ENCODE results near the gene HSPB1. TPM values are rescaled to one million over a fixed set of nuclear protein-coding genes. Genes with fewer than 3 reads are reported as not detected.

Gene HSPB1
- total and polyA plus RNA-seq, 4 donors = 89.6 to 529 (median 356) TPM

DNA sequence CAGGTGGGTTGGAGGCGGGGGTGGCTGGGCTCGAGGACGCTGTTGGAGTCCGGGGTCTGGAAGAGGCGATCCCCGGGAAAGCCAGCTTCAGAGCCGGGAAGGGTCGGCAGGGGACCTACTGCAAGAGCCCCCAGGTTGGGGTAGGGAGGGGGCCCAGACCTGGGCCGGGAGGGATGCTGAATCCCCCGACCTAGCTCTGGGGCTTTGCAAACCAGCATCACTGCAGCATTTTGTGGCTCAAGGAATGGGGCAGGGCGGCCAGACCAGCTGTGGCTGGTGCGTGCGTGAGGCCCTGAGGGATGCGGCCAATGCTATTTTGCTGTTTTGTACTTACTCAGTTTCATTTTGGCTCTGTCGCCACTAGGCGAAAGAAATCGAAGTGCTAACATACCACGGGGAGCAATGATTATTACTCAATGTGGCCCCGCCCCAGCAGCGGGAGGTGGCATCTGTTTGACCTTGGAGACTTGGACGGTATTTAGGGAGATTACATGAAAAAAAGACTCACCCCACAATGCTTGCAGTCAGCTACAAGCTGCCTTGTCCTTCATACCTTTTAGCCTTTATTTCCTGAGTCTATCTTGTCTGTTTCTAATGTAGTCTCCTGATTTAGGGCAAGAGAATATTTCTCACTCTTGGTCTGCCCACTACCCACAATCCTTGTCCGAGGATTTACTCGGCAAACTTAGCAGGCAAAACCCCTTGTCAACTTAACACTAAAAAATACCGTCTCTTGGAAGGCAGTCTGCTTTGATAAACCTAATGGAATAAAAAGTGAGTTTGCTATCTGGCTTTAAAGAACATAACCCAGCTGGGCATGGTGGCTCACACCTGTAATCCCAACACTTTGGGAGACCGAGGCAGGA lies 16.2 kb downstream of the HSPB1 start:
- 6% methylated on average over 25 of the region's 25 CpGs for WGBS, 2 donors
- ATAC-seq (ENCODE audit: insufficient read depth, low FRiP score) = peak; percentile 27

DNA sequence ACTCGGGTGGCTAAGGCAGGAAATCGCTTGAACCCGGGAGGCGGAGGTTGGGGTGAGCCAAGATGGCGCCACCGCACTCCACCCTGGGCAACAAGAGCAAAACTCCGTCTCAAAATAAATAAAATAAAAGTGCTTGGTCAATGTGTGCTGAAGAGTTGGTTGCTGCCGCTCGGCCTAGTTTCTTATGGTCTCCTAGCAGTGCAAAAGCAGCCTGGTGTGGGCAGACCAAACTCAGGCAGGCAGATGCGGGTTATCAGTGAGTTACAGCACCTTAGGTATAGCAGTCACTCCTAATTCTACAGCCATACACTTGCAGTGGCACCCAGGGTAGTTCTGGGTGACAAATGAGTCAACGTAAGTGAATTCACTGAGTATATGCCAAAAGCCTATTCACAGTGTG lies 22.6 kb downstream of the HSPB1 start:
- no peak overlapping the region for H3K9ac ChIP-seq (ENCODE audit: insufficient read depth in 1 of 2, low read length in 2 of 2)
- TF ChIP-seq, protein P1, sequence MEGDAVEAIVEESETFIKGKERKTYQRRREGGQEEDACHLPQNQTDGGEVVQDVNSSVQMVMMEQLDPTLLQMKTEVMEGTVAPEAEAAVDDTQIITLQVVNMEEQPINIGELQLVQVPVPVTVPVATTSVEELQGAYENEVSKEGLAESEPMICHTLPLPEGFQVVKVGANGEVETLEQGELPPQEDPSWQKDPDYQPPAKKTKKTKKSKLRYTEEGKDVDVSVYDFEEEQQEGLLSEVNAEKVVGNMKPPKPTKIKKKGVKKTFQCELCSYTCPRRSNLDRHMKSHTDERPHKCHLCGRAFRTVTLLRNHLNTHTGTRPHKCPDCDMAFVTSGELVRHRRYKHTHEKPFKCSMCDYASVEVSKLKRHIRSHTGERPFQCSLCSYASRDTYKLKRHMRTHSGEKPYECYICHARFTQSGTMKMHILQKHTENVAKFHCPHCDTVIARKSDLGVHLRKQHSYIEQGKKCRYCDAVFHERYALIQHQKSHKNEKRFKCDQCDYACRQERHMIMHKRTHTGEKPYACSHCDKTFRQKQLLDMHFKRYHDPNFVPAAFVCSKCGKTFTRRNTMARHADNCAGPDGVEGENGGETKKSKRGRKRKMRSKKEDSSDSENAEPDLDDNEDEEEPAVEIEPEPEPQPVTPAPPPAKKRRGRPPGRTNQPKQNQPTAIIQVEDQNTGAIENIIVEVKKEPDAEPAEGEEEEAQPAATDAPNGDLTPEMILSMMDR (IDR thresholded peaks at IDR 0.05; ENCODE audit: control extremely low read depth, extremely low read depth) = no peak
- H3K36me3 ChIP-seq (ENCODE audit: control insufficient read depth in 4 of 4, insufficient read depth in 4 of 4, low read length in 4 of 4) = peaks cover 2 to 28% (median 23%) of the 10 kb centered on the region in 4 donors
- no peak for ATAC-seq (ENCODE audit: insufficient read depth, low FRiP score)
- no peaks in the 10 kb centered on the region for H3K27me3 ChIP-seq (ENCODE audit: control insufficient read depth in 3 of 3, insufficient read depth in 3 of 3, low read length in 2 of 3)
- no peaks in the 10 kb centered on the region for H3K9me3 ChIP-seq (ENCODE audit: control insufficient read depth in 4 of 4, insufficient read depth in 3 of 4, low read length in 3 of 4)
- H3K27ac ChIP-seq (ENCODE audit: low read depth in 1 of 2, low read length in 1 of 2) = no peak overlapping the region
- no peak overlapping the region for H3K4me3 ChIP-seq
- 92 to 97% methylated on average over 11 of the region's 11 CpGs for WGBS, 2 donors
- H3K4me1 ChIP-seq (ENCODE audit: control insufficient read depth in 5 of 5, insufficient read depth in 5 of 5, low read length in 5 of 5) = peaks cover 0 to 12% (median 0%) of the 10 kb centered on the region in 5 donors
- DNase-seq = no peak

More for the DNA sequence above, 16.2 kb downstream of the HSPB1 start:
- peak; percentile 81 to 87 (median 84) for DNase-seq
- no peaks in the 10 kb centered on the region for H3K27me3 ChIP-seq (ENCODE audit: control insufficient read depth in 3 of 3, insufficient read depth in 3 of 3, low read length in 2 of 3)
- peak overlapping the region; percentile 76 to 84 for H3K9ac ChIP-seq (ENCODE audit: insufficient read depth in 1 of 2, low read length in 2 of 2)
- peak overlapping the region; percentile 58 for H3K4me3 ChIP-seq
- peaks cover 0 to 16% (median 6%) of the 10 kb centered on the region in 5 donors for H3K4me1 ChIP-seq (ENCODE audit: control insufficient read depth in 5 of 5, insufficient read depth in 5 of 5, low read length in 5 of 5)
- H3K9me3 ChIP-seq (ENCODE audit: control insufficient read depth in 4 of 4, insufficient read depth in 3 of 4, low read length in 3 of 4) = no peaks in the 10 kb centered on the region
- H3K27ac ChIP-seq (ENCODE audit: low read depth in 1 of 2, low read length in 1 of 2) = peak overlapping the region; percentile 87 to 91
- TF ChIP-seq, protein P1 (IDR thresholded peaks at IDR 0.05; ENCODE audit: control extremely low read depth, extremely low read depth) = peak; percentile 17
- H3K36me3 ChIP-seq (ENCODE audit: control insufficient read depth in 4 of 4, insufficient read depth in 4 of 4, low read length in 4 of 4) = peaks cover 0 to 4% (median 0%) of the 10 kb centered on the region in 4 donors

DNA sequence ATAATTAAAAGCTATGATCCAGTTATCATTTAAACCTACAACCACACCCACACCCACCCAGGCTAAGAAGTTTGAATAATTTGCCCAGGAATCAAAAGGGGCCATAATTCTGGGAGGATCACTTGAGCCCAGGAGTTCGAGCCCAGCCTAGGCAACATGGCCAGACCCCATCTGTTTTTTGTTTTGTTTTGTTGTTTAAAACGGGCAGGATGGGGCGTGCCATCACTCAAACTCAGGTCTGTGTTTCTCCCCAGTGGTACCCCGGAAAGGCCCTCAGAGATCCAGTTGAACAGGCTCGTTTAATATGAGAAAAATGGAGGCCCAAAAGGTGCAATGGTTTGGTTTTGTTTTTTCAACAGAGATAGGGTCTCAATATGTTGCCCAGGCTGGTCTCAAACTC lies 23.3 kb downstream of the HSPB1 start:
- H3K9ac ChIP-seq (ENCODE audit: insufficient read depth in 1 of 2, low read length in 2 of 2) = no peak overlapping the region
- TF ChIP-seq, protein P1 (IDR thresholded peaks at IDR 0.05; ENCODE audit: control extremely low read depth, extremely low read depth) = no peak
- H3K9me3 ChIP-seq (ENCODE audit: control insufficient read depth in 4 of 4, insufficient read depth in 3 of 4, low read length in 3 of 4) = no peaks in the 10 kb centered on the region
- H3K27me3 ChIP-seq (ENCODE audit: control insufficient read depth in 3 of 3, insufficient read depth in 3 of 3, low read length in 2 of 3) = no peaks in the 10 kb centered on the region
- WGBS, 2 donors = 94 to 95% methylated on average over 5 of the region's 5 CpGs
- no peak overlapping the region for H3K27ac ChIP-seq (ENCODE audit: low read depth in 1 of 2, low read length in 1 of 2)
- peaks cover 0 to 19% (median 0%) of the 10 kb centered on the region in 5 donors for H3K4me1 ChIP-seq (ENCODE audit: control insufficient read depth in 5 of 5, insufficient read depth in 5 of 5, low read length in 5 of 5)
- H3K4me3 ChIP-seq = no peak overlapping the region
- DNase-seq = no peak
- no peak for ATAC-seq (ENCODE audit: insufficient read depth, low FRiP score)
- H3K36me3 ChIP-seq (ENCODE audit: control insufficient read depth in 4 of 4, insufficient read depth in 4 of 4, low read length in 4 of 4) = peaks cover 2 to 28% (median 23%) of the 10 kb centered on the region in 4 donors
